Testis (tissue), 3 donors: ENCODE data around the gene CCN2. TPM values are rescaled to one million over a fixed set of nuclear protein-coding genes. Genes with fewer than 3 reads are reported as not detected.
"Not testable (repeated sequence)": the region's sequence is repeated elsewhere in the genome, so short reads cannot be mapped to it uniquely, and the experiment has no call there.

ENCODE experiments used
- DNase-seq: peaks from one replicate; pipeline ENCODE4 v3.0.0-alpha.2; 2019
- H3K27ac ChIP-seq, 2 donors: fragments of 200-600 bp; sonication (generic); one replicate each; pipeline ENCODE4 v1.5.1; 2019
- H3K27me3 ChIP-seq: fragments of 200-600 bp; sonication (generic); one replicate; pipeline ENCODE4 v1.5.1; 2019
- H3K36me3 ChIP-seq: fragments of 200-600 bp; sonication (generic); one replicate; pipeline ENCODE4 v1.5.1; 2017; ENCODE audit warnings: low read depth; ENCODE audit errors: missing control alignments
- H3K4me1 ChIP-seq: fragments of 200-600 bp; sonication (generic); one replicate; pipeline ENCODE4 v1.5.1; 2019
- H3K4me3 ChIP-seq, 2 donors: fragments of 200-600 bp; sonication (generic); one replicate each; pipeline ENCODE4 v1.5.1; 2017 to 2019
- H3K9me3 ChIP-seq: fragments of 200-600 bp; sonication (generic); one replicate; pipeline ENCODE4 v1.5.1; 2017
- POLR2A ChIP-seq: fragments of 450-650 bp; IDR thresholded peaks from one replicate; pipeline ENCODE4 v1.6.1; 2017; ENCODE audit warnings: antibody characterized with exemption, mild to moderate bottlenecking, moderate library complexity
- WGBS, 2 donors: methylation state at CpG; one replicate each; pipeline ENCODE4 v1.1.5; 2018; 5-methylcytosine and 5-hydroxymethylcytosine counted together
- intact Hi-C: fragments of 100-400 bp; cut with DNase I; formaldehyde crosslinking; loops from one replicate; pipeline ENCODE4 v1.15.1; 2023; ENCODE audit warnings: low total_unique reads
- polyA plus RNA-seq: library from polyadenylated mRNA; stranded (reverse); fragments of 350-450 nt; fragmentation: Illumina TruSeq; extraction: RNeasy Lipid Tissue Mini Kit (QIAGEN cat#74804); gene quantifications from one replicate; pipeline ENCODE4 v1.2.3, GENCODE V29; 2014; ENCODE audit warnings: low read depth, low replicate concordance; ENCODE audit not compliant: insufficient read depth
- total RNA-seq, 2 donors: library from RNA; depleted of rRNA; stranded (reverse); fragments of >200 nt; gene quantifications; one replicate each; pipeline ENCODE4 v1.2.3, GENCODE V29; 2016
- TF ChIP-seq, protein P1 (sequence below), 3 experiments: fragments of 450-650 bp in 2 of 3; fragments of 200-600 bp in 1 of 3; sonication (generic) in 1 of 3; IDR thresholded peaks; one replicate each; pipeline ENCODE4 v1.5.1; 2016 to 2019; ENCODE audit warnings: antibody characterized with exemption in 3 of 3, mild to moderate bottlenecking in 2 of 3, moderate library complexity in 1 of 3

The CCN2 gene
- total and polyA plus RNA-seq, 3 donors from 2014 or later, result 39.1 to 50.4 (median 50.2) TPM

DNA sequence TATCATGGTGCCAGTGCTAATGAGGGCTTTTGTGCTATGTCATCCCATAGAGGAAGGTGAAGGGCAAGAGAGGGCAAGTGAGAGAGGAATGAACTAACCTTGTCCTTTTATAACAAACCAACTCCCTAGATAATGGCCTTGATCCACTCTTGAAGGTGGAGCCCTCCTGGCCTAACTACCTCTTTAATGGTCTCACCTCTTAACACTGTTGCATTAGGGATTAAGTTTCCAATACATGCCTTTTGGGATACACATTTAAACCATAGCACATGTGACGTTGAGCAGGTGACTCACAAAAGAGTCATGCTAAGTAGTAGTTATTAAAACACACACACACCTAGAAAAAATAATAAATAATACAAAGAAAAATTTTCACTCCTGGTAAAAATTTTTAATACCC is 36.9 kb downstream of the CCN2 start:
- Histone ChIP-seq H3K4me3 (no peak overlapping the region), H3K9me3 (no peaks in the 10 kb centered on the region), H3K36me3 (no peaks in the 10 kb centered on the region), H3K27ac (no peak overlapping the region), H3K4me1 (no peaks in the 10 kb centered on the region), H3K27me3 (no peaks in the 10 kb centered on the region)
- TF ChIP-seq POLR2A, result no peak
- TF ChIP-seq, protein P1, sequence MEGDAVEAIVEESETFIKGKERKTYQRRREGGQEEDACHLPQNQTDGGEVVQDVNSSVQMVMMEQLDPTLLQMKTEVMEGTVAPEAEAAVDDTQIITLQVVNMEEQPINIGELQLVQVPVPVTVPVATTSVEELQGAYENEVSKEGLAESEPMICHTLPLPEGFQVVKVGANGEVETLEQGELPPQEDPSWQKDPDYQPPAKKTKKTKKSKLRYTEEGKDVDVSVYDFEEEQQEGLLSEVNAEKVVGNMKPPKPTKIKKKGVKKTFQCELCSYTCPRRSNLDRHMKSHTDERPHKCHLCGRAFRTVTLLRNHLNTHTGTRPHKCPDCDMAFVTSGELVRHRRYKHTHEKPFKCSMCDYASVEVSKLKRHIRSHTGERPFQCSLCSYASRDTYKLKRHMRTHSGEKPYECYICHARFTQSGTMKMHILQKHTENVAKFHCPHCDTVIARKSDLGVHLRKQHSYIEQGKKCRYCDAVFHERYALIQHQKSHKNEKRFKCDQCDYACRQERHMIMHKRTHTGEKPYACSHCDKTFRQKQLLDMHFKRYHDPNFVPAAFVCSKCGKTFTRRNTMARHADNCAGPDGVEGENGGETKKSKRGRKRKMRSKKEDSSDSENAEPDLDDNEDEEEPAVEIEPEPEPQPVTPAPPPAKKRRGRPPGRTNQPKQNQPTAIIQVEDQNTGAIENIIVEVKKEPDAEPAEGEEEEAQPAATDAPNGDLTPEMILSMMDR (IDR thresholded peaks at IDR 0.05), result no peak
- 77 to 80% methylated on average over 1 of the region's 1 CpG for WGBS, 2 donors
- intact Hi-C loops, result no loop called here
- DNase-seq, result no peak

DNA sequence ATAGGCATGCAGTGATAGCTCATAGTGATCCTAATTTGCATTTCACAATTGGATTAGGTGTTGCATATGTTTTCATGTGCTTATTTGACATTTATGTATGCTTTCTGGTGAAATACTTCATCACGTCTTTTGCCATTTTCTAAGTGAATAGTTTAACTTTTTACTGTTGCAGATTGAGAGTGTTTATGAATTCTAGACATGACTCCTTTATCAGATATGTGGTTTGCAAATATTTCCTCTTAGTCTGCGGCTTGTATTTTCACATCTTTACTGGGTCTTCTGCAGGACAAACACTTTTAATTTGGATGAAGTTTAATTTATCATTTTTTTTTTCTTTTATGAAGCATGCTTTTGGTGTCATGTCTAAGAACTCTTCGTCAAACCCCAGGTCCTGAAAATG is 39.2 kb downstream of the CCN2 start:
- no peaks in the 10 kb centered on the region for H3K27me3 ChIP-seq
- H3K4me1 ChIP-seq, result no peaks in the 10 kb centered on the region
- no peaks in the 10 kb centered on the region for H3K36me3 ChIP-seq
- no peak for DNase-seq
- TF ChIP-seq, protein P1 (IDR thresholded peaks at IDR 0.05), result no peak
- no peak for TF ChIP-seq POLR2A
- intact Hi-C loops, result no loop called here
- no peaks in the 10 kb centered on the region for H3K9me3 ChIP-seq
- WGBS, 2 donors, result 70 to 87% methylated on average over 3 of the region's 3 CpGs
- no peak overlapping the region for H3K4me3 ChIP-seq
- no peak overlapping the region for H3K27ac ChIP-seq

DNA sequence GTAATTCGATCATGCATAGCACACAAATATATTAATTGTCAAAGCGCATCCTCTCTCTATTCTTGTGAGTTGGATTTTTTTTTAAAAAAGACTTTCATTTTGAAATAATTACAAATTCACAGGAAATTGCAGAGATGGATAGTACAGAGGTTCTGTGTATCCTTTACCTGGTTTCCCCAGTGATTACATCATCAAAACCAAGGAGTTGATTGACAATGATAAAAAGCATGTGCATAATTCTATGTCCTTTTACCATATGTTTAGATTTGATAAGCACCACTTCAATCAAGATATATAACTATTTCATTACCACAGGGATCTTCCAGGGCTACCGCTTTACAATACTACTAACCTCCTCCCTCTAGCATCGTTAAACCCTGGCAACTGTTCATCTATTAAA is 40.2 kb downstream of the CCN2 start:
- no peak for DNase-seq
- intact Hi-C loops, result no loop called here
- no peak overlapping the region for H3K27ac ChIP-seq
- H3K4me1 ChIP-seq, result no peaks in the 10 kb centered on the region
- H3K9me3 ChIP-seq, result no peaks in the 10 kb centered on the region
- no peaks in the 10 kb centered on the region for H3K36me3 ChIP-seq
- WGBS, 2 donors, result 61 to 70% methylated on average over 4 of the region's 4 CpGs
- H3K4me3 ChIP-seq, result no peak overlapping the region
- TF ChIP-seq POLR2A, result no peak
- TF ChIP-seq, protein P1 (IDR thresholded peaks at IDR 0.05), result no peak
- H3K27me3 ChIP-seq, result no peaks in the 10 kb centered on the region

DNA sequence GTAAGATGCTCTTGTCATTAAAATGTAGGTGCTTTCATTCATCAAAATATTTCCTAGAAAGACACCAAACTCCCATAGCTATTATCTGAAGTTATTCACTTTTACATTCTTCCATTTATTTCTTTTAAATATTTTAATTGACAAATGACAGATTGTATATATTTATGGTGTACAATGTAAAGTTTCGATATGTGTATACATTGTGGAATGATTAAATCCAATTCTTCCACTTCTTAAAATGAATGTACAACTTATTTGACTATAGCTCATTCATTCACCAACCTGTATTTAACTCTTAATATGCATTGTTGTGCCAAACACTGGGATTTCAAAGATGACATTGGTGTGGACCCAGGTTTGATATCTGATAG is 41.0 kb downstream of the CCN2 start:
- TF ChIP-seq, protein P1 (IDR thresholded peaks at IDR 0.05), result no peak
- no peak for TF ChIP-seq POLR2A
- Histone ChIP-seq H3K4me3 (no peak overlapping the region), H3K4me1 (no peaks in the 10 kb centered on the region), H3K27me3 (no peaks in the 10 kb centered on the region), H3K36me3 (no peaks in the 10 kb centered on the region), H3K27ac (no peak overlapping the region), H3K9me3 (no peaks in the 10 kb centered on the region)
- intact Hi-C loops, result no loop called here
- 72 to 100% methylated on average over 1 of the region's 1 CpG for WGBS, 2 donors
- no peak for DNase-seq

DNA sequence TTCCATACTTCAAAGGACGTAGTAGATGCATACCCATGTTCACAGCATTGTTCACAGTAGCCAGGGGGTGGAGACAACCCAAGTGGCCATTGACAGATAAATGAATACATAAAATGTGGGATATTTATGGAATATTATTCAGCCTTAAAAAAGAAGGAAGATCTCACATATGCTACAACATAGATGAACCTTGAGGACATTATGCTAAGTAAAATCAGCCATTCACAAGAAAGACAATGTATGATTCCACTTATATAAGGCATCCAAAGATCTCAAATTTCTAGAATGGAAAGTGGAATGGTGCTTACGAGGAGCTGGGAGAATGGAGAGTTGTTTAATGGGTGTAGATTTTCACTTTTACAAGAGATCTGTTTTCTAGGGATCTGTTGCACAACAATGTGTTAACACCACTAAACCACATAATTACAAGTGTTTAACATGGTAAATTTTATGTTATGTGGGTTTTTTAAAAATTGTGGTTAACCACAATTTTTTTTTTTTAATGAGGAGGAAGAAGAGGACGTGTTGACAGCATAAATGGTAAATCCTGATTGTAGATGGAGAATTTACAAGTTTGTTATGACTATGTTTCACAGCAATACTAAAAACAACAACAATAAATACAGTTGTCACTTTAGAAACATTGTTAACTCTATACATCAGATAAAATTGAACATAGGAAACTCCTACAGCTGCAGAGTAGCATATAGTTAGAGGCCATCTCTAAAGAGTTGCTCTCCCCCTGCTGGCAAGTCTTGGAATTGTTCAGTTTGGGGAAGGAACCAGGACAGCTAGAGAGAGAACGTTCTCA is 41.6 kb downstream of the CCN2 start:
- no peaks in the 10 kb centered on the region for H3K4me1 ChIP-seq
- no peaks in the 10 kb centered on the region for H3K9me3 ChIP-seq
- peak; percentile 91 for DNase-seq
- no peak for TF ChIP-seq POLR2A
- TF ChIP-seq, protein P1 (IDR thresholded peaks at IDR 0.05), result peak; percentile 78 to 91 (median 84)
- no peaks in the 10 kb centered on the region for H3K27me3 ChIP-seq
- 61 to 64% methylated on average over 4 of the region's 4 CpGs for WGBS, 2 donors
- no peak overlapping the region for H3K27ac ChIP-seq
- intact Hi-C loops, result loop anchor here (5.0 kb wide), 1 partner anchor 212 kb away; no protein-coding TSS in a partner anchor
- H3K4me3 ChIP-seq, result no peak overlapping the region
- H3K36me3 ChIP-seq, result no peaks in the 10 kb centered on the region

DNA sequence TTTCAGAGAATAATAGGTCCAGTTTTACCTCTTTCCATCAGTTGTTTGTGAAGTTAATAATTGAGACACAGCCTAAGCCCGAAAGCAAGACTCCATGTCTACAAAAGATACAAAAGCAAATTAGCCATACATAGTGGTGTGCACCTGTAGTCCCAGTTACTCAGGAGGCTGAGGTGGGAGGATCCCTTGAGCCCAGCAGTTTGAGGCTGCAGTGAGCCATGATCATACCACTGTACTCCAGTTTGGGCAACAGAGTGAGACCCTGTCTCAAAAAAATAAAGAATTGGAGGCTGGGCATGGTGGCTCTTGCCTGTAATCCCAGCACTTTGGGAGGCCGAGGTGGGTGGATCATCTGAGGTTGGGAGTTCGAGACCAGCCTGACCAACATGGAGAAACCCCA is 42.4 kb downstream of the CCN2 start:
- not testable (repeated sequence) for H3K27me3 ChIP-seq, H3K27ac ChIP-seq, H3K4me3 ChIP-seq, H3K36me3 ChIP-seq, H3K4me1 ChIP-seq, H3K9me3 ChIP-seq, DNase-seq
- 71 to 73% methylated on average over 3 of the region's 3 CpGs for WGBS, 2 donors
- intact Hi-C loops, result loop anchor here (5.0 kb wide), 1 partner anchor 211 kb away; no protein-coding TSS in a partner anchor

DNA sequence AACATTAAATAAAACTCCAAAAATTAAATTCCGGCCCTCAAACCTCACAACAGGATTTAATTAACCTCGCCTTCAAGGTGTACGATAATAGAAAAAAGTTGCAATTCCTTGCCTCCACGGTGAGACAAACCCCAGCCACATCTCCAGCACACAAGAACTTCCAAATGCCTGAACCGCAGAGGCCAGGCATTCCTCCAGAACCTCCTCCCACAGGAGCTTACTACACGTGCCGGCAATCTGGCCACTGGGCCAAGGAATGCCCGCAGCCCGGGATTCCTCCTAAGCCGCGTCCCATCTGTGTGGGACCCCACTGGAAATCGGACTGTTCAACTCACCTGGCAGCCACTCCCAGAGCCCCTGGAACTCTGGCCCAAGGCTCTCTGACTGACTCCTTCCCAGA is 47.4 kb downstream of the CCN2 start:
- WGBS, 2 donors, result 78 to 90% methylated on average over 8 to 9 of the region's 12 CpGs

More for the DNA sequence above, 47.4 kb downstream of the CCN2 start:
- H3K4me1 ChIP-seq, H3K36me3 ChIP-seq, H3K4me3 ChIP-seq, H3K27me3 ChIP-seq, intact Hi-C loops, H3K9me3 ChIP-seq, DNase-seq, H3K27ac ChIP-seq: not testable (repeated sequence)
